Measurements from ENCODE around the gene CDC45. TPM values are rescaled to one million over a fixed set of nuclear protein-coding genes. Genes with fewer than 3 reads are reported as not detected.

CDC45 gene
- total and polyA plus RNA-seq, 12 donors = 0.87 to 7.7 (median 1.4) TPM; not detected in 1

- intact Hi-C loops (cut with DNase I) = no loop called here
- TF ChIP-seq CTCF (IDR thresholded peaks at IDR 0.05) (no peak), POLR2A (IDR thresholded peaks at IDR 0.05) (no peak)
- Histone ChIP-seq H3K27me3 (peaks cover 37% of the 10 kb centered on the region), H3K9me3 (replicated peaks in 1 of 3) (no peaks in the 10 kb centered on the region), H3K4me3 (no peak overlapping the region), H3K4me1 (replicated peaks in 1 of 2) (no peaks in the 10 kb centered on the region), H3K36me3 (replicated peaks in 1 of 2) (no peaks in the 10 kb centered on the region), H3K27ac (no peak overlapping the region)
- DNase-seq = no peak
- WGBS, 4 donors = 69 to 81% (median 73%) methylated on average over 8 to 16 of the region's 16 CpGs
Observed at GRCh38 chr22:19522190-19522880, 42.6 kb downstream of the CDC45 start.

- Histone ChIP-seq H3K4me3 (peak overlapping the region in 1 of 4 donors; percentile 39), H3K27ac (no peak overlapping the region), H3K4me1 (replicated peaks in 1 of 2) (no peaks in the 10 kb centered on the region), H3K9me3 (replicated peaks in 1 of 3) (no peaks in the 10 kb centered on the region), H3K36me3 (replicated peaks in 1 of 2) (no peaks in the 10 kb centered on the region), H3K27me3 (peaks cover 37% of the 10 kb centered on the region)
- intact Hi-C loops (cut with DNase I) = no loop called here
- WGBS, 4 donors = 20 to 36% (median 25%) methylated on average over 8 to 9 of the region's 9 CpGs
- no peak for DNase-seq
- TF ChIP-seq CTCF (IDR thresholded peaks at IDR 0.05) (no peak), POLR2A (IDR thresholded peaks at IDR 0.05) (no peak)
Observed at GRCh38 chr22:19522881-19523239, 43.1 kb downstream of the CDC45 start.

GRCh38 chr22:19523240-19524169 is 43.8 kb downstream of the CDC45 start:
- Histone ChIP-seq H3K4me3 (peak overlapping the region in 1 of 4 donors; percentile 39), H3K27me3 (peaks cover 37% of the 10 kb centered on the region), H3K4me1 (replicated peaks in 1 of 2) (no peaks in the 10 kb centered on the region), H3K27ac (peak overlapping the region in 1 of 5 donors; percentile 72), H3K36me3 (replicated peaks in 1 of 2) (no peaks in the 10 kb centered on the region), H3K9me3 (replicated peaks in 1 of 3) (no peaks in the 10 kb centered on the region)
- TF ChIP-seq CTCF (IDR thresholded peaks at IDR 0.05) (no peak), POLR2A (IDR thresholded peaks at IDR 0.05) (no peak)
- 0 to 9% (median 2%) methylated on average over 13 to 99 of the region's 99 CpGs for WGBS, 4 donors
- DNase-seq = peak in 1 of 7 donors; percentile 15
- intact Hi-C loops (cut with DNase I) = no loop called here

Data from adrenal gland (tissue), 12 donors.